Testis (tissue), 2 donors: ENCODE data around the gene CKAP5.

ENCODE experiments used
- POLR2A ChIP-seq: fragments of 450-650 bp; IDR thresholded peaks from one replicate; pipeline ENCODE4 v1.6.1; 2017; ENCODE audit warnings: antibody characterized with exemption, mild to moderate bottlenecking, moderate library complexity
- TF ChIP-seq, protein P1 (sequence below), 3 experiments: fragments of 450-650 bp in 2 of 3; fragments of 200-600 bp in 1 of 3; sonication (generic) in 1 of 3; IDR thresholded peaks; one replicate each; pipeline ENCODE4 v1.5.1; 2016 to 2019; ENCODE audit warnings: antibody characterized with exemption in 3 of 3, mild to moderate bottlenecking in 2 of 3, moderate library complexity in 1 of 3

DNA sequence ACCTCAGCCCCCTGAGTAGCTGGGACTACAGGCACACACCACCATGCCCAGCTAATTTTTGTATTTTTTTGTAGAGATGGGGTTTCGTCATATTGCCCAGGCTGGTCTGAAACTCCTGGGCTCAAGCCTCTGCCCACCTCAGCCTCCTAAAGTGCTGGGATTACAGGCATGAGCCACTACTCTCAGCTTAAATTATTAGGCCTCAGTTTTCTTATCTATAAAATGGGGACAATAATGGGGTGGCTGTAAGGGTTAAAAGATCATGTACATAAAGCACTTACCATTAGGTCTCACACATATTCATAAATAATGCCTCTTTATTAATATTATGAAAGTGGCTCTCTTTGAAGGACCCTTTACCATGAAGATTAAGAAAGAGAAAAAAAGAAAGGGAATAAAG, 31.5 kb upstream of the CKAP5 start:
- TF ChIP-seq, protein P1, sequence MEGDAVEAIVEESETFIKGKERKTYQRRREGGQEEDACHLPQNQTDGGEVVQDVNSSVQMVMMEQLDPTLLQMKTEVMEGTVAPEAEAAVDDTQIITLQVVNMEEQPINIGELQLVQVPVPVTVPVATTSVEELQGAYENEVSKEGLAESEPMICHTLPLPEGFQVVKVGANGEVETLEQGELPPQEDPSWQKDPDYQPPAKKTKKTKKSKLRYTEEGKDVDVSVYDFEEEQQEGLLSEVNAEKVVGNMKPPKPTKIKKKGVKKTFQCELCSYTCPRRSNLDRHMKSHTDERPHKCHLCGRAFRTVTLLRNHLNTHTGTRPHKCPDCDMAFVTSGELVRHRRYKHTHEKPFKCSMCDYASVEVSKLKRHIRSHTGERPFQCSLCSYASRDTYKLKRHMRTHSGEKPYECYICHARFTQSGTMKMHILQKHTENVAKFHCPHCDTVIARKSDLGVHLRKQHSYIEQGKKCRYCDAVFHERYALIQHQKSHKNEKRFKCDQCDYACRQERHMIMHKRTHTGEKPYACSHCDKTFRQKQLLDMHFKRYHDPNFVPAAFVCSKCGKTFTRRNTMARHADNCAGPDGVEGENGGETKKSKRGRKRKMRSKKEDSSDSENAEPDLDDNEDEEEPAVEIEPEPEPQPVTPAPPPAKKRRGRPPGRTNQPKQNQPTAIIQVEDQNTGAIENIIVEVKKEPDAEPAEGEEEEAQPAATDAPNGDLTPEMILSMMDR (IDR thresholded peaks at IDR 0.05), result no peak
- TF ChIP-seq POLR2A, result no peak
